Astrocyte of the cerebellum (primary cell): Measurements from ENCODE around the gene PDZK1.
"Not testable (repeated sequence)": the region's sequence is repeated elsewhere in the genome, so short reads cannot be mapped to it uniquely, and the experiment has no call there.

ENCODE experiments used
- DNase-seq: peaks from one replicate; pipeline ENCODE4 v3.0.0-alpha.2; 2011; ENCODE audit warnings: low read depth
- H3K4me3 ChIP-seq: 2 replicates; pipeline ENCODE4 v1.5.1; 2011; ENCODE audit warnings: mild to moderate bottlenecking, low read depth, low read length, moderate library complexity
- CTCF ChIP-seq: IDR thresholded peaks from 2 replicates; pipeline ENCODE4 v1.5.1; 2012; ENCODE audit warnings: low read length, low read depth, moderate library complexity, mild to moderate bottlenecking; ENCODE audit errors: missing control alignments
- in situ Hi-C: cut with HindIII; loops from 2 replicates; pipeline ENCODE4 v1.10.0; 2017; ENCODE audit warnings: low sequenced_read_pairs

PDZK1 gene

GRCh38 chr1:145719230-145720079 lies 12.3 kb upstream of the PDZK1 start, which contains the start of gene CD160:
TSS of gene CD160 (plus strand) at chr1:145719499. CDS start at chr1:145728328, 8,829 bp downstream.
- DNase-seq, result no peak
- no peak for TF ChIP-seq CTCF
- in situ Hi-C loops, result no loop called here
- no peak within 1 kb of the TSS for H3K4me3 ChIP-seq

GRCh38 chr1:145718465-145718864 lies 11.3 kb upstream of the PDZK1 start:
- DNase-seq, H3K4me3 ChIP-seq, in situ Hi-C loops: not testable (repeated sequence)

GRCh38 chr1:145717833-145718232 lies 10.7 kb upstream of the PDZK1 start:
- TF ChIP-seq CTCF, result no peak
- in situ Hi-C loops, result no loop called here
- no peak for DNase-seq
- no peak overlapping the region for H3K4me3 ChIP-seq

- no peak overlapping the region for H3K4me3 ChIP-seq
- in situ Hi-C loops, result no loop called here
- DNase-seq, result no peak
- TF ChIP-seq CTCF, result no peak
Observed at GRCh38 chr1:145716641-145717345, 9.6 kb upstream of the PDZK1 start.

GRCh38 chr1:145714524-145715111 lies 7.5 kb upstream of the PDZK1 start:
- H3K4me3 ChIP-seq, result no peak overlapping the region
- in situ Hi-C loops, result no loop called here
- no peak for DNase-seq
- no peak for TF ChIP-seq CTCF

- DNase-seq, result no peak
- no peak for TF ChIP-seq CTCF
- H3K4me3 ChIP-seq, result no peak overlapping the region
- in situ Hi-C loops, result no loop called here
Observed at GRCh38 chr1:145711213-145711651, 4.1 kb upstream of the PDZK1 start.
